Upper lobe of right lung (tissue), 1 donor: ENCODE data around the gene RBM38. TPM values are rescaled to one million over a fixed set of nuclear protein-coding genes. Genes with fewer than 3 reads are reported as not detected.

Experiments
- ATAC-seq: fragments of 200-7000 bp; cut with Tn5 transposase; one replicate; pipeline ENCODE4 v1.9.1; 2020; ENCODE audit warnings: mild to moderate bottlenecking, moderate library complexity
- DNase-seq: peaks from one replicate; pipeline ENCODE4 v3.0.0-alpha.2; 2020
- H3K27ac ChIP-seq: fragments of 200-600 bp; one replicate; pipeline ENCODE4 v1.8.0; 2022
- H3K27me3 ChIP-seq: fragments of 200-600 bp; one replicate; pipeline ENCODE4 v1.8.0; 2022; ENCODE audit warnings: mild to moderate bottlenecking
- H3K36me3 ChIP-seq: fragments of 200-600 bp; one replicate; pipeline ENCODE4 v1.8.0; 2022
- H3K4me1 ChIP-seq: fragments of 200-600 bp; one replicate; pipeline ENCODE4 v1.8.0; 2022
- H3K4me3 ChIP-seq: fragments of 200-600 bp; one replicate; pipeline ENCODE4 v1.8.0; 2022; ENCODE audit warnings: mild to moderate bottlenecking
- H3K9me3 ChIP-seq: fragments of 200-600 bp; one replicate; pipeline ENCODE4 v1.8.0; 2022
- CTCF ChIP-seq: fragments of 200-600 bp; IDR thresholded peaks from one replicate; pipeline ENCODE4 v1.8.0; 2022; ENCODE audit warnings: antibody characterized with exemption
- intact Hi-C: fragments of 100-400 bp; cut with DNase I; formaldehyde crosslinking; loops from one replicate; pipeline ENCODE4 v1.11.0; 2022
- total RNA-seq: library from RNA; stranded (reverse); fragmentation: NEBNext Ultra II Directional; extraction: Animal tissue kit (Norgen Biotek cat#: 25700); gene quantifications from one replicate; pipeline ENCODE4 v1.2.1, GENCODE V29; 2021
- donor health status: DM: no; HTN: yes; CAD: no; lungs with severe emphysema.

The RBM38 gene
- total RNA-seq, 1 donor from 2014 or later = 13.4 TPM

- ATAC-seq (no peak), DNase-seq (no peak)
- Histone ChIP-seq H3K9me3 (no peaks in the 10 kb centered on the region), H3K36me3 (no peaks in the 10 kb centered on the region), H3K4me3 (no peak overlapping the region), H3K4me1 (no peaks in the 10 kb centered on the region), H3K27ac (no peak overlapping the region), H3K27me3 (no peaks in the 10 kb centered on the region)
- intact Hi-C loops = no loop called here
- no peak for TF ChIP-seq CTCF
Observed at GRCh38 chr20:57456116-57456515, 64.9 kb downstream of the RBM38 start.

GRCh38 chr20:57457243-57458095, 66.3 kb downstream of the RBM38 start:
- intact Hi-C loops = no loop called here
- ATAC-seq = no peak
- no peak overlapping the region for H3K27ac ChIP-seq
- no peaks in the 10 kb centered on the region for H3K27me3 ChIP-seq
- H3K4me1 ChIP-seq = no peaks in the 10 kb centered on the region
- no peak overlapping the region for H3K4me3 ChIP-seq
- TF ChIP-seq CTCF = no peak
- no peak for DNase-seq
- no peaks in the 10 kb centered on the region for H3K9me3 ChIP-seq
- no peaks in the 10 kb centered on the region for H3K36me3 ChIP-seq

DNA sequence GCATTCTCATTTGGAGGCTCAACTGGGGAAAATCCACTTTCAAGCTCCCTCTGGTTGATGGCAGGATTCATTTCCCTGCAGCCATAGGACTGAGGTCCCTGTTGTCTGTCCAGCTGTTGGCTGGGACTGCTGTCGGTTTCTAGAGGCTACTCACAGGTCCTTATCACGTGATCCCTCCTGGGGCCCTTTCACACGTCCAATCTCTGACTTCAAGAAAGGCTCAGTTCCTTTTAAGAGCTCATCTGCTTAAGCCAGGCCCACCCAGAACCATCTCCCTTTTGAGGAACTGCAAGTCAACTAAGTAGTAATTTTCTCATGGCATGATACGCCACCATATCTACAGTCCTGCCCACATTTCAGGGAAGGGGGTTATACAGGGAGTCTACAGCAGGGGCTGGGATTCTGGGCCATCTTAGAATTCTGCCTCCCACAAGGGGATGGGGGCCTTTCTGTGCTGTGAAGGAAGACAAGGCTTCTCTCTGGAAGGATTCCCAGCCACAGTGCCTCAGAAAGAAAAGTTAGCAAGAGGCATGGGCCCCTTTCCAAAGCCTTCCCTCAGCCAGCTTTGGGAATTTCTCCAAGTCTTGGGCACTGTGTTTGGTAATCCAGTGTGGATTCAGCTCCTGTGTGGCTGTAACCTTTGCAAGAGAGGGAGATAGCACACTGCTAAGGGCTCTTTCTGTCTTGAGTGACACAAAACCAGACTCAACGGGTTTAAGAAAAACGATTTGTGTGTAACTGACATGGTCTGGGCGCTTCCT, 67.4 kb downstream of the RBM38 start:
- H3K27ac ChIP-seq = no peak overlapping the region

More for the DNA sequence above, 67.4 kb downstream of the RBM38 start:
- intact Hi-C loops = no loop called here
- ATAC-seq (peak; percentile 33), DNase-seq (no peak)
- H3K36me3 ChIP-seq = no peaks in the 10 kb centered on the region
- TF ChIP-seq CTCF = no peak
- no peaks in the 10 kb centered on the region for H3K9me3 ChIP-seq
- no peak overlapping the region for H3K4me3 ChIP-seq
- H3K4me1 ChIP-seq = no peaks in the 10 kb centered on the region
- H3K27me3 ChIP-seq = no peaks in the 10 kb centered on the region

Other genes with a start within 250 kb of the RBM38 start
- 1.2 TPM for gene BMP7, start 124.8 kb upstream of the RBM38 start, total RNA-seq
- not detected for gene SPO11, start 61.6 kb upstream of the RBM38 start, total RNA-seq
- gene RAE1, start 40.1 kb upstream of the RBM38 start, total RNA-seq = 14.9 TPM
- not detected for gene CTCFL, start 133.7 kb downstream of the RBM38 start, total RNA-seq
- 4.7 TPM for gene PCK1, start 169.7 kb downstream of the RBM38 start, total RNA-seq
- 2.7 TPM for gene ZBP1, start 229.0 kb downstream of the RBM38 start, total RNA-seq